DMS153 treated with DMSO at 0.1 percent for 48 hours (cell line): ENCODE measurements around the gene SOX18.

Experiments used
- DNase-seq: peaks from one replicate; lab custom pipeline; 2025; ENCODE audit not compliant: unreplicated experiment; lab: John Stamatoyannopoulos, UW

SOX18 gene

DNA sequence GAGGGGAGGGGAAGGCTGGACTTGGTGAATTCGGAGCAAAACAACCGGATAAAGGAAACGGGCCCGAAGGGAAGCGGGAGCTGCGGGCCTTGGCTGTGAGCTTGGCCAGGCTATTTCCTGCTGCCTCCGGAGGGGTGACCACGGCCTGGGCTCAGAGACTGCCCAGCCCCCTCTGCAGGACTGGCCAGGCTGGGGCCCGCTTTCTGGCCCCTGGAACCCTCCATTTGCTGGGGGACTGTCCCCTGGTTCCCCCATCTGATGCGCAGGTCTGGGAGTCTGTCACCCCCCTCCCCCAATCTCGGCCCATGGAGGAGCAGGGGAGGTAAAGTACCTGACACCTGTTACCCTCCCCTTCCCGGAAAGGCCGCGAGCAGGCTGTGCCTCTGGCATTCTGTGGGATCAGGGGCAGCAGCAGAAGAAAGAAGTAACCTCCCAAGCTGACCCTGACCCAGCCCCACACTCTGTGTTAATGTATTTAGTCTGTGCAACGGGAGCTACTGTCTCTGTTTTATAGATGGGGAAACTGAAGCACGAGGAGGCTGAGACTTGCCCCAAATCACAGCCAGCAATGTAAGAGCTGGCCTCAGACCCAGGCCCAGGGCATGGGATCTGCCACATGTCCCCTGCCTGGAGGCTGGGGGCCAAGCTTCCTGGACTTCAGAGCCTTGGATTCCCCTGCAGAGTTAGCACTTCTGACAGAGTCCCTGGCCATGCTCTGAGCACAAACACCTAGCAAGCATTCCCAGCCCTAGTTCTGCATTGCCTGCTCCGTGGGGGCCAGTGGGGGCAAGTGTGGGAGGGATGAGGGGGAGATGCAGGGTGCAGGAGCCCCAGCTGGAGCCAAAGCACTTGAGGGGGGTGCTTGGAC lies 9.9 kb downstream of the SOX18 start:
- no peak for DNase-seq

GRCh38 chr20:64038565-64039292 lies 10.7 kb downstream of the SOX18 start:
- peak; percentile 51 for DNase-seq

GRCh38 chr20:64038224-64038564 lies 11.2 kb downstream of the SOX18 start:
- no peak for DNase-seq

GRCh38 chr20:64037498-64038213 lies 11.8 kb downstream of the SOX18 start:
- DNase-seq = no peak

DNA sequence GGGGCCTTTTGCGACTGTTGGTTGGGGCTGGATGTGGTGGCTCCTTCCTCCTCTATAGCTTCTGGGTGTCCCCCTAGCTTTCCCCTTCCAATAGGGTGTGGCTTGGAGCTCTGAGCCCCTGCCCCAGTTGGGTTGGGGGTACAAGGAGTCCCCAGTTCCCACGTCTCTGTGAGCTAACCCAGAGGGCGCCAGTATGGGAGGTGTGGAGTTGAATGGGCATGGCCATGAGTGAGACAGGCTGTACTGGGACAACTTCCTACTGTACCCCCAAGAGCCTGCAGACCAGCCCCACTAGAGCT lies 12.3 kb downstream of the SOX18 start:
- no peak for DNase-seq

DNA sequence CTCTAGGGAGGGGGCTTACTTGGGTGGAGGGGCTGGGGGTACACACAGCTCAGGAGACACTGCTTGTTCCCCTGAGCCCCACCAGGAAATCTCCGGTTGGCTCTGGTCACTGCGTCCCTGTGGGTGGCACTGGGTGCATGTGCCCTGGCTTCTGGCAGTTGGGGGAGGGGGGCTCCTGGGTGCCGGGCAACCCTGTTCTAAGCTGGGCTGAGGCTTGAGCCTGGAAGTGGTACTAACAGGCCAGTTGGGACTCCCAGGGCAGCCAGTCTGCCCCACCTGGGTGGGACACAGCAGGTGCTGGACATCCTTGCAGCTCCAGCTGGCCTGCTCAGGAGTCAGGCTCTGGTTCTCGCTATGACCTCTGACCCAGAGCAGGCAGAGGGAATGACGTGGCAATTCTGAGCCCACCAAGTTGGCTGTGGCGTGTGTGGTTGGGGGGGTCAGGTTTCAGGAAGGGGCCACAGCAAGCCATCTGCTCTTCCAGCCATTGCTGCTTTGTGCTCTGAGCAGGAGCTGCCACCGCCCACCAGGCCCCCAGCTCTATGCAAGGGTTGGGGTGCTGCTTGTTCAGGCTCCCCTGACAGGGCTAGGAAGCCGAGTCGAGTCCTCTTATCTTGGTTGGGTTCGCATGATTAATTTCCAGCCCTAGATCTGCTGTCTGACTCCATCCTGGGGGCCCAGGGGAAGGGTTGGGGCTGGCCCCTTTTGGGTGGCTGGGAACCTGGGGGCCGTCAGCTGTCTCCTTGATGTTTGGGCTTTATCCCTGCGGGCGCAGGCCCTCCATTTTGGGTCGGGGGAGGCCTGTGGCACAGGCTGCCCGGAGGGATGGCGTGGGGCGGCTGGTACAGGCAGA lies 12.9 kb downstream of the SOX18 start:
- no peak for DNase-seq

GRCh38 chr20:64035933-64036345 lies 13.5 kb downstream of the SOX18 start, which contains the start of gene C20orf204:
Gene C20orf204, plus strand, starts transcription at chr20:64036182. Its CDS starts 142 bp downstream, at chr20:64036324.
- DNase-seq = no peak

GRCh38 chr20:64035066-64035932 lies 14.1 kb downstream of the SOX18 start:
- DNase-seq = no peak

- no peak for DNase-seq
These were observed 15.4 kb downstream of the SOX18 start for GRCh38 chr20:64033981-64034493.

- DNase-seq = no peak
These were observed 16.5 kb downstream of the SOX18 start for GRCh38 chr20:64032706-64033624.

GRCh38 chr20:64031822-64032314 lies 17.6 kb downstream of the SOX18 start:
- no peak for DNase-seq

- no peak for DNase-seq
These were observed 18.9 kb downstream of the SOX18 start for GRCh38 chr20:64030371-64031134.

- no peak for DNase-seq
These were observed 19.9 kb downstream of the SOX18 start for GRCh38 chr20:64029293-64030117.

- DNase-seq = no peak
These were observed 21.3 kb downstream of the SOX18 start for GRCh38 chr20:64027981-64028685.

GRCh38 chr20:64025826-64026412 lies 23.5 kb downstream of the SOX18 start:
- no peak for DNase-seq
